GM23338 (cell line): ENCODE results near the gene IKZF1. TPM values are rescaled to one million over a fixed set of nuclear protein-coding genes. Genes with fewer than 3 reads are reported as not detected.

Experiments used
- CREB1 ChIP-seq: fragments of 250-450 bp; sonication (Bioruptor Pico); IDR thresholded peaks from 2 replicates; pipeline ENCODE4 v1.5.0; 2020; ENCODE audit warnings: low read depth, mild to moderate bottlenecking, moderate library complexity
- ETS1 ChIP-seq: IDR thresholded peaks from 2 replicates; pipeline ENCODE4 v1.6.1; 2016; ENCODE audit warnings: antibody characterized with exemption
- EZH2 ChIP-seq: fragments of 200-600 bp; sonication (generic); IDR thresholded peaks from one replicate; pipeline ENCODE4 v1.8.0; 2017; ENCODE audit warnings: antibody characterized with exemption, mild to moderate bottlenecking, low read depth; ENCODE audit not compliant: unreplicated experiment
- EZH2phosphoT487 ChIP-seq: fragments of 200-600 bp; sonication (generic); IDR thresholded peaks from one replicate; pipeline ENCODE4 v1.8.1; 2018; ENCODE audit warnings: antibody characterized with exemption; ENCODE audit not compliant: unreplicated experiment
- JUNB ChIP-seq: IDR thresholded peaks from one replicate; pipeline ENCODE4 v1.6.1; 2016; ENCODE audit warnings: antibody characterized with exemption; ENCODE audit not compliant: unreplicated experiment
- POLR2AphosphoS5 ChIP-seq: IDR thresholded peaks from 2 replicates; pipeline ENCODE4 v1.6.1; 2016; ENCODE audit warnings: antibody characterized with exemption, low read depth
- REST ChIP-seq: IDR thresholded peaks from one replicate; pipeline ENCODE4 v1.6.1; 2018; ENCODE audit warnings: antibody characterized with exemption; ENCODE audit not compliant: unreplicated experiment
- STAT1 ChIP-seq: IDR thresholded peaks from one replicate; pipeline ENCODE4 v1.6.1; 2016; ENCODE audit warnings: antibody characterized with exemption; ENCODE audit not compliant: unreplicated experiment
- ZNF114 ChIP-seq: fragments of 250-450 bp; sonication (Bioruptor Pico); IDR thresholded peaks from 2 replicates; pipeline ENCODE4 v1.5.0; 2020; ENCODE audit warnings: mild to moderate bottlenecking, moderate library complexity
- polyA plus RNA-seq: library from polyadenylated mRNA; unstranded; fragments of >200 nt; fragmentation: Nextera tagmentation; extraction: Ambion mirVana; gene quantifications from 2 replicates; pipeline ENCODE4 v1.2.1, GENCODE V29; 2016
- total RNA-seq: library from RNA; depleted of rRNA; stranded (reverse); fragments of >200 nt; shearing (Covaris generic); gene quantifications from 2 replicates; pipeline ENCODE4 v1.2.3, GENCODE V29; 2014
- TF ChIP-seq, protein P1 (sequence below): fragments of 250-450 bp; sonication (Bioruptor Pico); IDR thresholded peaks from 2 replicates; pipeline ENCODE4 v1.5.0; 2020; ENCODE audit warnings: mild to moderate bottlenecking, moderate library complexity

IKZF1 gene
- total and polyA plus RNA-seq, 2 experiments from 2014 or later = 0.57 to 1.8 TPM

DNA sequence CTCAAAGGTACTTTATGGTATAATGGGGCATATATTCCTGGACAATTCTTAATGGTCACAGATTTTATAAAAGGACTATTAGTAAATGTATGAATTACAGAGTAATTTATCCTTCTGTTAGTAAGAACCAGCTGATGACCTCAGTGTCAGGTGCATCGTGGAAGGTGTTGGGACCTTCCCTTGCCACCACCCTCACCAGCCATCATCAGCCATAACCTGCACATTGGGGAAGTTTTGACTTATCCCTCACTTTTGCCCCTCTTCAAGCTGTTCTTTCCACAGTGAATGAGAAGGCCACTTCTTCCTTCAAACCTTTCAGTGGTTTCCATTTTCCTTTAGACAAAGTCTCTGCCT lies 93.4 kb downstream of the IKZF1 start (continued):
- TF ChIP-seq, protein P1, sequence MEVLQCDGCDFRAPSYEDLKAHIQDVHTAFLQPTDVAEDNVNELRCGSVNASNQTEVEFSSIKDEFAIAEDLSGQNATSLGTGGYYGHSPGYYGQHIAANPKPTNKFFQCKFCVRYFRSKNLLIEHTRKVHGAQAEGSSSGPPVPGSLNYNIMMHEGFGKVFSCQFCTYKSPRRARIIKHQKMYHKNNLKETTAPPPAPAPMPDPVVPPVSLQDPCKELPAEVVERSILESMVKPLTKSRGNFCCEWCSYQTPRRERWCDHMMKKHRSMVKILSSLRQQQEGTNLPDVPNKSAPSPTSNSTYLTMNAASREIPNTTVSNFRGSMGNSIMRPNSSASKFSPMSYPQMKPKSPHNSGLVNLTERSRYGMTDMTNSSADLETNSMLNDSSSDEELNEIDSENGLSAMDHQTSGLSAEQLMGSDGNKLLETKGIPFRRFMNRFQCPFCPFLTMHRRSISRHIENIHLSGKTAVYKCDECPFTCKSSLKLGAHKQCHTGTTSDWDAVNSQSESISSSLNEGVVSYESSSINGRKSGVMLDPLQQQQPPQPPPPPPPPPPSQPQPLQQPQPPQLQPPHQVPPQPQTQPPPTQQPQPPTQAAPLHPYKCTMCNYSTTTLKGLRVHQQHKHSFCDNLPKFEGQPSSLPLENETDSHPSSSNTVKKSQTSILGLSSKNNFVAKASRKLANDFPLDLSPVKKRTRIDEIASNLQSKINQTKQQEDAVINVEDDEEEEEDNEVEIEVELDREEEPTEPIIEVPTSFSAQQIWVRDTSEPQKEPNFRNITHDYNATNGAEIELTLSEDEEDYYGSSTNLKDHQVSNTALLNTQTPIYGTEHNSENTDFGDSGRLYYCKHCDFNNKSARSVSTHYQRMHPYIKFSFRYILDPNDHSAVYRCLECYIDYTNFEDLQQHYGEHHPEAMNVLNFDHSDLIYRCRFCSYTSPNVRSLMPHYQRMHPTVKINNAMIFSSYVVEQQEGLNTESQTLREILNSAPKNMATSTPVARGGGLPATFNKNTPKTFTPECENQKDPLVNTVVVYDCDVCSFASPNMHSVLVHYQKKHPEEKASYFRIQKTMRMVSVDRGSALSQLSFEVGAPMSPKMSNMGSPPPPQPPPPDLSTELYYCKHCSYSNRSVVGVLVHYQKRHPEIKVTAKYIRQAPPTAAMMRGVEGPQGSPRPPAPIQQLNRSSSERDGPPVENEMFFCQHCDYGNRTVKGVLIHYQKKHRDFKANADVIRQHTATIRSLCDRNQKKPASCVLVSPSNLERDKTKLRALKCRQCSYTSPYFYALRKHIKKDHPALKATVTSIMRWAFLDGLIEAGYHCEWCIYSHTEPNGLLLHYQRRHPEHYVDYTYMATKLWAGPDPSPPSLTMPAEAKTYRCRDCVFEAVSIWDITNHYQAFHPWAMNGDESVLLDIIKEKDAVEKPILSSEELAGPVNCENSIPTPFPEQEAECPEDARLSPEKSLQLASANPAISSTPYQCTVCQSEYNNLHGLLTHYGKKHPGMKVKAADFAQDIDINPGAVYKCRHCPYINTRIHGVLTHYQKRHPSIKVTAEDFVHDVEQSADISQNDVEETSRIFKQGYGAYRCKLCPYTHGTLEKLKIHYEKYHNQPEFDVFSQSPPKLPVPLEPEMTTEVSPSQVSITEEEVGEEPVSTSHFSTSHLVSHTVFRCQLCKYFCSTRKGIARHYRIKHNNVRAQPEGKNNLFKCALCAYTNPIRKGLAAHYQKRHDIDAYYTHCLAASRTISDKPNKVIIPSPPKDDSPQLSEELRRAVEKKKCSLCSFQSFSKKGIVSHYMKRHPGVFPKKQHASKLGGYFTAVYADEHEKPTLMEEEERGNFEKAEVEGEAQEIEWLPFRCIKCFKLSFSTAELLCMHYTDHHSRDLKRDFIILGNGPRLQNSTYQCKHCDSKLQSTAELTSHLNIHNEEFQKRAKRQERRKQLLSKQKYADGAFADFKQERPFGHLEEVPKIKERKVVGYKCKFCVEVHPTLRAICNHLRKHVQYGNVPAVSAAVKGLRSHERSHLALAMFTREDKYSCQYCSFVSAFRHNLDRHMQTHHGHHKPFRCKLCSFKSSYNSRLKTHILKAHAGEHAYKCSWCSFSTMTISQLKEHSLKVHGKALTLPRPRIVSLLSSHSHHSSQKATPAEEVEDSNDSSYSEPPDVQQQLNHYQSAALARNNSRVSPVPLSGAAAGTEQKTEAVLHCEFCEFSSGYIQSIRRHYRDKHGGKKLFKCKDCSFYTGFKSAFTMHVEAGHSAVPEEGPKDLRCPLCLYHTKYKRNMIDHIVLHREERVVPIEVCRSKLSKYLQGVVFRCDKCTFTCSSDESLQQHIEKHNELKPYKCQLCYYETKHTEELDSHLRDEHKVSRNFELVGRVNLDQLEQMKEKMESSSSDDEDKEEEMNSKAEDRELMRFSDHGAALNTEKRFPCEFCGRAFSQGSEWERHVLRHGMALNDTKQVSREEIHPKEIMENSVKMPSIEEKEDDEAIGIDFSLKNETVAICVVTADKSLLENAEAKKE (CRISPR knock-in tag) = no peak
- TF ChIP-seq CREB1 (CRISPR knock-in tag) (no peak), ETS1 (no peak), EZH2 (no peak), REST (no peak), EZH2phosphoT487 (no peak), JUNB (no peak), POLR2AphosphoS5 (no peak), ZNF114 (CRISPR knock-in tag) (no peak), STAT1 (no peak)
